ENCODE data around the gene EMC9. TPM values are rescaled to one million over a fixed set of nuclear protein-coding genes. Genes with fewer than 3 reads are reported as not detected.
"Not testable (repeated sequence)": the region's sequence is repeated elsewhere in the genome, so short reads cannot be mapped to it uniquely, and the experiment has no call there.

EMC9 gene
- polyA plus RNA-seq, 1 of the 3 experiments (the other 2 are of a cell fraction) = 19.3 TPM

GRCh38 chr14:24105609-24106239 lies 35.7 kb downstream of the EMC9 start:
- POLR2A ChIA-PET = interaction anchor here (0.7 to 1.7 kb wide), 3 partner anchors 9 to 47 kb away, joined by 3 to 6 read pairs (median 5); no protein-coding TSS in a partner anchor

GRCh38 chr14:24103451-24103850 lies 37.9 kb downstream of the EMC9 start:
- Histone ChIP-seq H3K4me1 (ENCODE audit: control insufficient read depth in 1 of 2, insufficient read depth in 2 of 2, low read depth in 1 of 2, low read length in 1 of 2) (no peaks in the 10 kb centered on the region; a peak in 1 of 4 replicates), H3K27me3 (ENCODE audit: insufficient read depth) (no peaks in the 10 kb centered on the region), H3K4me3 (ENCODE audit: low read depth in 2 of 2, low read length in 1 of 2) (no peak overlapping the region), H3K36me3 (replicated peaks in 1 of 2; ENCODE audit: control insufficient read depth in 1 of 2, insufficient read depth in 2 of 2, low read length in 1 of 2) (peaks cover 0 to 23% of the 10 kb centered on the region in 2 experiments), H3F3A (replicated peaks; ENCODE audit: insufficient read depth) (peaks cover 1% of the 10 kb centered on the region), H2AFZ (ENCODE audit: low read depth) (no peak overlapping the region), H3K4me2 (no peak overlapping the region), H3K9ac (no peak overlapping the region), H3K9me3 (no peaks in the 10 kb centered on the region), H3K9me2 (no peaks in the 10 kb centered on the region), H4K20me1 (ENCODE audit: insufficient read depth) (no peaks in the 10 kb centered on the region), H3K79me2 (ENCODE audit: insufficient read depth) (no peaks in the 10 kb centered on the region), H3K27ac (ENCODE audit: low read depth in 2 of 2, low read length in 1 of 2) (no peak overlapping the region)
- DNase-seq = no peak
- POLR2A ChIA-PET = interaction anchor here (1.3 kb wide), 1 partner anchor 11 kb away, joined by 4 read pairs; the partner anchor contains the start of genes DCAF11 and NRL
- 83% methylated on average over 12 of the region's 13 CpGs for WGBS (ENCODE audit: low lambda C conversion rate)
- CTCF ChIA-PET = interaction anchor here (9.9 to 25.4 kb wide), 2 partner anchors 9 to 38 kb away, joined by 219 to 1159 read pairs; partner anchors contain the start of genes CARMIL3, CPNE6 and PCK2
- TF ChIP-seq, protein P1, sequence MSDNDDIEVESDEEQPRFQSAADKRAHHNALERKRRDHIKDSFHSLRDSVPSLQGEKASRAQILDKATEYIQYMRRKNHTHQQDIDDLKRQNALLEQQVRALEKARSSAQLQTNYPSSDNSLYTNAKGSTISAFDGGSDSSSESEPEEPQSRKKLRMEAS (IDR thresholded peaks at IDR 0.05; ENCODE audit: low read depth) = no peak
- no peak for TF ChIP-seq PBX3 (IDR thresholded peaks at IDR 0.05)
- no peak for TF ChIP-seq MXI1 (IDR thresholded peaks at IDR 0.05; ENCODE audit: low read depth, low read length)
- TF ChIP-seq, protein P2, sequence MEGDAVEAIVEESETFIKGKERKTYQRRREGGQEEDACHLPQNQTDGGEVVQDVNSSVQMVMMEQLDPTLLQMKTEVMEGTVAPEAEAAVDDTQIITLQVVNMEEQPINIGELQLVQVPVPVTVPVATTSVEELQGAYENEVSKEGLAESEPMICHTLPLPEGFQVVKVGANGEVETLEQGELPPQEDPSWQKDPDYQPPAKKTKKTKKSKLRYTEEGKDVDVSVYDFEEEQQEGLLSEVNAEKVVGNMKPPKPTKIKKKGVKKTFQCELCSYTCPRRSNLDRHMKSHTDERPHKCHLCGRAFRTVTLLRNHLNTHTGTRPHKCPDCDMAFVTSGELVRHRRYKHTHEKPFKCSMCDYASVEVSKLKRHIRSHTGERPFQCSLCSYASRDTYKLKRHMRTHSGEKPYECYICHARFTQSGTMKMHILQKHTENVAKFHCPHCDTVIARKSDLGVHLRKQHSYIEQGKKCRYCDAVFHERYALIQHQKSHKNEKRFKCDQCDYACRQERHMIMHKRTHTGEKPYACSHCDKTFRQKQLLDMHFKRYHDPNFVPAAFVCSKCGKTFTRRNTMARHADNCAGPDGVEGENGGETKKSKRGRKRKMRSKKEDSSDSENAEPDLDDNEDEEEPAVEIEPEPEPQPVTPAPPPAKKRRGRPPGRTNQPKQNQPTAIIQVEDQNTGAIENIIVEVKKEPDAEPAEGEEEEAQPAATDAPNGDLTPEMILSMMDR (IDR thresholded peaks at IDR 0.05) = no peak
- TF ChIP-seq EP300 (IDR thresholded peaks at IDR 0.05; ENCODE audit: borderline replicate concordance in 1 of 2, low read depth in 1 of 2, low read length in 1 of 2) = no peak
- no peak for TF ChIP-seq IRF3 (IDR thresholded peaks at IDR 0.05; ENCODE audit: low read depth, low read length)
- TF ChIP-seq USF2 (IDR thresholded peaks at IDR 0.05; ENCODE audit: borderline replicate concordance, low read depth, low read length) = no peak
- no peak for TF ChIP-seq REST (IDR thresholded peaks at IDR 0.05; ENCODE audit: low read depth, low read length)
- no peak for TF ChIP-seq TCF12 (IDR thresholded peaks at IDR 0.05)
- TF ChIP-seq RXRA (IDR thresholded peaks at IDR 0.05; ENCODE audit: borderline replicate concordance, low read depth) = no peak
- no peak for TF ChIP-seq MEF2A (IDR thresholded peaks at IDR 0.05; ENCODE audit: borderline replicate concordance, low read depth)
- TF ChIP-seq GABPA (IDR thresholded peaks at IDR 0.05; ENCODE audit: low read depth) = no peak
- TF ChIP-seq TEAD4 (IDR thresholded peaks at IDR 0.05; ENCODE audit: borderline replicate concordance, insufficient read depth) = no peak
- TF ChIP-seq CHD2 (IDR thresholded peaks at IDR 0.05; ENCODE audit: low read length, partially characterized antibody) = no peak

More at GRCh38 chr14:24105609-24106239, 35.7 kb downstream of the EMC9 start:
- not testable (repeated sequence) for DNase-seq; H4K20me1 ChIP-seq (ENCODE audit: insufficient read depth); H2AFZ ChIP-seq (ENCODE audit: low read depth); H3F3A ChIP-seq (replicated peaks; ENCODE audit: insufficient read depth); H3K27me3 ChIP-seq (ENCODE audit: insufficient read depth); H3K4me1 ChIP-seq (ENCODE audit: control insufficient read depth in 1 of 2, insufficient read depth in 2 of 2, low read depth in 1 of 2, low read length in 1 of 2); H3K79me2 ChIP-seq (ENCODE audit: insufficient read depth); H3K9me2 ChIP-seq; H3K9ac ChIP-seq; H3K9me3 ChIP-seq; H3K4me2 ChIP-seq; H3K27ac ChIP-seq (ENCODE audit: low read depth in 2 of 2, low read length in 1 of 2); H3K4me3 ChIP-seq (ENCODE audit: low read depth in 2 of 2, low read length in 1 of 2)
- CTCF ChIA-PET = interaction anchor here (9.9 to 25.4 kb wide), 2 partner anchors 11 to 40 kb away, joined by 219 to 1159 read pairs; partner anchors contain the start of genes CARMIL3, CPNE6 and PCK2
- H3K36me3 ChIP-seq (replicated peaks in 1 of 2; ENCODE audit: control insufficient read depth in 1 of 2, insufficient read depth in 2 of 2, low read length in 1 of 2) = peaks cover 0 to 14% of the 10 kb centered on the region in 2 experiments
- 95% methylated on average over 8 of the region's 8 CpGs for WGBS (ENCODE audit: low lambda C conversion rate)
